Activated T-helper 1 cell treated with anti-CD3 and anti-CD28 coated beads, Interleukin-12 subunit alpha, Interleukin-12 subunit beta, Interleukin-2, Interleukin-4 antibody, amounts not matched to agents 30 ng/mL and 10 ng/mL and 1 ng/mL, durations not matched to agents 14 hours and 24 hours and 36 hours (primary cell): ENCODE results near the gene TEAD1. TPM values are rescaled to one million over a fixed set of nuclear protein-coding genes. Genes with fewer than 3 reads are reported as not detected.

ENCODE experiments used
- DNase-seq: peaks from one replicate; pipeline ENCODE4 v3.0.0; 2021; ENCODE audit warnings: low spot score
- H3K27ac Mint-ChIP-seq: one replicate; pipeline ENCODE4 v1.8.0; 2021; ENCODE audit warnings: mild to moderate bottlenecking, mixed read lengths
- H3K27me3 Mint-ChIP-seq: one replicate; pipeline ENCODE4 v1.8.0; 2022; ENCODE audit warnings: mild to moderate bottlenecking, moderate library complexity, mixed read lengths; ENCODE audit not compliant: insufficient read depth
- H3K36me3 Mint-ChIP-seq: one replicate; pipeline ENCODE4 v1.8.0; 2021; ENCODE audit warnings: low read depth, mixed read lengths
- H3K4me1 Mint-ChIP-seq: one replicate; pipeline ENCODE4 v1.8.0; 2021; ENCODE audit warnings: low read depth, mixed read lengths
- H3K4me3 Mint-ChIP-seq: one replicate; pipeline ENCODE4 v1.8.0; 2021; ENCODE audit warnings: mild to moderate bottlenecking, moderate library complexity, mixed read lengths
- H3K9me3 Mint-ChIP-seq: one replicate; pipeline ENCODE4 v1.8.0; 2021; ENCODE audit warnings: mixed read lengths
- intact Hi-C: fragments of 100-400 bp; cut with micrococcal nuclease; formaldehyde crosslinking; loops from one replicate; pipeline ENCODE4 v1.15.1; 2024
- total RNA-seq: library from RNA; stranded (reverse); gene quantifications from 2 replicates; pipeline ENCODE4 v1.2.3, GENCODE V29; 2022

The TEAD1 gene
- total RNA-seq, 1 donor from 2014 or later = 0.41 TPM

- intact Hi-C loops = loop anchor here (1.0 kb wide), 5 partner anchors 219 to 502 kb away; no protein-coding TSS in a partner anchor
- Mint-ChIP-seq H3K9me3 (no peaks in the 10 kb centered on the region), H3K4me3 (no peak overlapping the region), H3K27ac (no peak overlapping the region), H3K36me3 (no peaks in the 10 kb centered on the region), H3K4me1 (no peaks in the 10 kb centered on the region), H3K27me3 (peaks cover 15% of the 10 kb centered on the region)
- peak; percentile 21 for DNase-seq
Measured at GRCh38 chr11:12963792-12964536, 289.7 kb downstream of the TEAD1 start.

DNA sequence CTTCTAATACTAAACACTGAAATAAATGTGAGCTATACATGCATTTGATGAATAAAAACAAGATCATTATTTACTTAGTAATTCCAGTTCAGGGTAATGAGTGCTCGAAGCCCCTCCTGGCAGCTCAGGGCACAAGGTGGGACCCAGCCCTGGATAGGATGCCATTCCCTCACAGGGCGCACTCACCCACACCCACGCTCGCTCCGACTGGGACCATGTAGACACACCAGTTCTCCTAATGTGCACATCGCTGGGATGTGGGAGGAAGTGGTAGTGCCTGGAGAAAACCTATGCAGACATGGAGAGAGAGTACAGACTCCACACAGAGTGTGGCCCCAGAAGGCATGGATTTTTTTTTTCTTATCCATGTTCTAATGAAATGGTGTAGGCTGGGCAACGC, 290.4 kb downstream of the TEAD1 start:
- no peaks in the 10 kb centered on the region for H3K36me3 Mint-ChIP-seq
- intact Hi-C loops = loop anchor here (1.0 kb wide), 5 partner anchors 219 to 502 kb away; no protein-coding TSS in a partner anchor
- H3K4me3 Mint-ChIP-seq = no peak overlapping the region
- no peak for DNase-seq
- peaks cover 15% of the 10 kb centered on the region for H3K27me3 Mint-ChIP-seq
- H3K27ac Mint-ChIP-seq = no peak overlapping the region
- H3K4me1 Mint-ChIP-seq = no peaks in the 10 kb centered on the region
- no peaks in the 10 kb centered on the region for H3K9me3 Mint-ChIP-seq

DNA sequence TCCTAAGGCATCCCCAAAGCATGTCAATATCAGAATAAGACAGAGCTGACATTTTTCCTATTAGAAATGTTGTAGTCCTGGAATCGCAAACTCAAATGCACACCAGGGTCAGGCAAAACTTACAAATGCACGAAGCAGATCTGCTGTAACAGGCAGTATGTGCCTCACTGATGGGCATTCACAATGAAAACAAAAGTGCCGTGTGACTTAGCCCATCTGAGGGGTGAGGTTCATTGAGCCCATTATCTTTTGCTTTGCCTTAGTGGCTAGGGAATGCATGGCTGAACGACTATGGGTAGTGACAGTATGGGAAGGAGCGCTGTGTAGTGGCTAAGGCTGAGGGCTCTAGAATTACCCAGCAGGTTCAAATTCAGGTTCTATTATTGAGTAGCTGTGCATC, 291.8 kb downstream of the TEAD1 start:
- H3K27me3 Mint-ChIP-seq = peaks cover 15% of the 10 kb centered on the region
- H3K4me1 Mint-ChIP-seq = no peaks in the 10 kb centered on the region
- no peaks in the 10 kb centered on the region for H3K36me3 Mint-ChIP-seq
- no peak overlapping the region for H3K27ac Mint-ChIP-seq
- intact Hi-C loops = no loop called here
- H3K4me3 Mint-ChIP-seq = no peak overlapping the region
- no peak for DNase-seq
- no peaks in the 10 kb centered on the region for H3K9me3 Mint-ChIP-seq

DNA sequence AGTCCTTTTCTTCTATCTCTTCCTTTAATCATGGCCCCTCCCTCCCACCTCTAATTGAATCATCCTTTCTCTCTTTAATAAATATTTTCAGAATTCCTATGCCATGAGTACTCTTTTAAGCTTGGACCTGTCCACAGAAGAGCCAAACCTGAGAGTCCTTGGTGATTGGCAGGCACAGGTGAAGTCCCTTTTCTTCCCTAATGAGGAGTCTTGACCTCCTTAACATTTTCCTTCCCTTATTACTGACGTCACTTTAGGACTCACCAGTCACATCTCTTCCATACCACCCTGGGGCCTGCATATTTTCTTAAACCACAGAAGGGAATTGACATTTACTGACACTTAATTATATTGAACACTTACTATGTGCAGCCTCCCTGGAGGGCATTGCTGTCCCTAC, 293.9 kb downstream of the TEAD1 start:
- no peak for DNase-seq
- intact Hi-C loops = no loop called here
- no peak overlapping the region for H3K27ac Mint-ChIP-seq
- no peak overlapping the region for H3K4me3 Mint-ChIP-seq
- no peaks in the 10 kb centered on the region for H3K4me1 Mint-ChIP-seq
- H3K36me3 Mint-ChIP-seq = no peaks in the 10 kb centered on the region
- H3K9me3 Mint-ChIP-seq = no peaks in the 10 kb centered on the region
- peaks cover 13% of the 10 kb centered on the region for H3K27me3 Mint-ChIP-seq

GRCh38 chr11:12968826-12969225, 294.6 kb downstream of the TEAD1 start:
- H3K9me3 Mint-ChIP-seq = no peaks in the 10 kb centered on the region
- intact Hi-C loops = no loop called here

DNA sequence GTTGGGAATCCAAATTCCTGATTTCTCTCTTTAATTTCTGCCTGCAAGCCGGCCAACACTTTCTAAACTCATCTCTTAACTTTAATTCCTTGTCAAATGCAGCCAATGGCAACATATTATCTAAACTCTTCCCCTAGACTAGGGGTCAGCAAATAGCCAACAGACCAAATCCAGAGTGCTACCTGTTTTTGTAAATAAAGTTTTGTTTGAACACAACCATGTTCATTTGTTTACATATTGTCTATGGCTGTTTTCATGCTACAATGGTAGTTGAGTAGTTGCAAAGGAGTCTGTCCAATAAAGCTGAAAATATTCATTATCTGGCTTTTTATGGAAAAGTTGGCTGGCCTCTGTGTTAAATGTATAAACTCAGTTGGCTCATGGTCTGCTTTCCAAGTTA, 297.7 kb downstream of the TEAD1 start:
- peaks cover 6% of the 10 kb centered on the region for H3K27me3 Mint-ChIP-seq

More at GRCh38 chr11:12968826-12969225, 294.6 kb downstream of the TEAD1 start:
- H3K4me1 Mint-ChIP-seq = no peaks in the 10 kb centered on the region
- no peak for DNase-seq
- H3K27ac Mint-ChIP-seq = no peak overlapping the region
- H3K4me3 Mint-ChIP-seq = no peak overlapping the region
- peaks cover 11% of the 10 kb centered on the region for H3K27me3 Mint-ChIP-seq
- H3K36me3 Mint-ChIP-seq = no peaks in the 10 kb centered on the region

GRCh38 chr11:12973528-12974181, 299.4 kb downstream of the TEAD1 start:
- Mint-ChIP-seq H3K27me3 (peaks cover 3% of the 10 kb centered on the region), H3K9me3 (no peaks in the 10 kb centered on the region), H3K4me3 (no peak overlapping the region), H3K27ac (no peak overlapping the region), H3K4me1 (no peaks in the 10 kb centered on the region), H3K36me3 (no peaks in the 10 kb centered on the region)
- intact Hi-C loops = no loop called here
- no peak for DNase-seq

More for the DNA sequence above, 297.7 kb downstream of the TEAD1 start:
- Mint-ChIP-seq H3K36me3 (no peaks in the 10 kb centered on the region), H3K9me3 (no peaks in the 10 kb centered on the region), H3K4me1 (no peaks in the 10 kb centered on the region), H3K4me3 (no peak overlapping the region), H3K27ac (no peak overlapping the region)
- DNase-seq = no peak
- intact Hi-C loops = no loop called here

- no peaks in the 10 kb centered on the region for H3K4me1 Mint-ChIP-seq
- no peak overlapping the region for H3K27ac Mint-ChIP-seq
- no peaks in the 10 kb centered on the region for H3K36me3 Mint-ChIP-seq
- H3K9me3 Mint-ChIP-seq = no peaks in the 10 kb centered on the region
- intact Hi-C loops = no loop called here
- DNase-seq = no peak
- no peak overlapping the region for H3K4me3 Mint-ChIP-seq
- peaks cover 3% of the 10 kb centered on the region for H3K27me3 Mint-ChIP-seq
Measured at GRCh38 chr11:12975195-12975594, 301.0 kb downstream of the TEAD1 start.

GRCh38 chr11:12979928-12980689, 305.9 kb downstream of the TEAD1 start:
- DNase-seq = no peak
- no peaks in the 10 kb centered on the region for H3K4me1 Mint-ChIP-seq
- intact Hi-C loops = no loop called here
- H3K36me3 Mint-ChIP-seq = no peaks in the 10 kb centered on the region
- peaks cover 5% of the 10 kb centered on the region for H3K27me3 Mint-ChIP-seq
- H3K27ac Mint-ChIP-seq = no peak overlapping the region
- no peak overlapping the region for H3K4me3 Mint-ChIP-seq
- H3K9me3 Mint-ChIP-seq = no peaks in the 10 kb centered on the region

DNA sequence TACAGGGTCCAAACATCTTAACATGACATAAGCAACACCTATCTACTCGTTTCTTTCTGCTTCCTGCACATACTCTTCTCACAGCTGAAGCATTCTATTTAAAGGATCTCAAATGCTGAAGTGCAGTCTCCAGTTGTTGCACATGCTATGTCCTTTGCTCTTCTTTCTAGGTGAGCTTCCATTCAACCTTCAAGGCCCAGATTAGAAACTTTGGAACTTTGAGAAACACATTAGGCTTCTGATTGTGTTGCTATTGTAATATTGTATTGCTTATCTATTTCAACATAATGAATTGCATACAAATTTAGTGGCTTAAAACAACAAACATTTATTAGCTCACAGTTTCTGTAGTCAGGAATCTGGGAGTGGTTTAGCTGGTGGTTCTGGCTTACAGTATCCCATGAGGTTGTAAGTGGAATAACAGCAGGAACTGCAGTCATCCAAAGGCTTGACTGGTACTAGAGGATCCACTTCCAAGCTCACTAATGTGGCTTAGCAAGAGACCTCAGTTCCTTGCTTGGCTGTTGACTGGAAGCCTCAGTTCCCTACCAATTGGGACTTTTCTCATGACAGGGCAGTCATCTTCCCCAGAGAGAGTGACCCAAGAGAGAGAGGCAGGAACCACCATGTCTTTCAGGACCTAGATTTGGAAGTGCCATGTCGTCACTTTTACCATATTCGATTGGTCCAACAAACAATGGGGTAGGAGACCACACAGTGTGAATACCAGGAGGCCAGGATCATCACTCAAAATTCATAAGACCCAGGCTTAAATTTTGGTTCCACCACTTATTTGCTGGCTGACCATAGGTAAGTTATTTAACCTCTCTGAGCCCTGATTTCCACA, 307.7 kb downstream of the TEAD1 start:
- H3K4me3 Mint-ChIP-seq = no peak overlapping the region

DNA sequence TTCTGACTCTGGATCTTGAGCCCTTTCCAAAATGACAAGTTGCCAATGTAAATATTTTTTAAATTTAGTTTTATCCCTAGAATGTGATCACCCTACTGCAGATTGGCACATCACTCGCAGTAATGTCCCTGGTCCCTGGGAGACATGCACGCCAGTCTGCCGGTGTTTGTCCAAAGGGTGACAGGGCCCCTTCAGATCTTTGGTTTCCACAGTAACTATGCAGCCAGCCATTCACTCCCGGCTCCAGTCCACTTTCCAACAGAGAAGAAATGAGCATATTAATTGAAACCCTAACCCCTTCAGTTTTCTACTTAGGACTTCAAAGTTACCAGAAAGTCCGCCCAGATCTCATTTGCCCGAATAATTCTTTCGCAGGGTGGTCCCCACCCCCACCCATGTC, 309.1 kb downstream of the TEAD1 start:
- peaks cover 7% of the 10 kb centered on the region for H3K27me3 Mint-ChIP-seq
- H3K4me3 Mint-ChIP-seq = no peak overlapping the region
- H3K27ac Mint-ChIP-seq = no peak overlapping the region
- intact Hi-C loops = no loop called here
- no peaks in the 10 kb centered on the region for H3K36me3 Mint-ChIP-seq
- no peaks in the 10 kb centered on the region for H3K9me3 Mint-ChIP-seq
- no peak for DNase-seq
- H3K4me1 Mint-ChIP-seq = no peaks in the 10 kb centered on the region

More for the DNA sequence above, 307.7 kb downstream of the TEAD1 start:
- no peaks in the 10 kb centered on the region for H3K9me3 Mint-ChIP-seq
- DNase-seq = no peak
- intact Hi-C loops = no loop called here
- H3K4me1 Mint-ChIP-seq = no peaks in the 10 kb centered on the region
- no peak overlapping the region for H3K27ac Mint-ChIP-seq
- peaks cover 7% of the 10 kb centered on the region for H3K27me3 Mint-ChIP-seq
- H3K36me3 Mint-ChIP-seq = no peaks in the 10 kb centered on the region

DNA sequence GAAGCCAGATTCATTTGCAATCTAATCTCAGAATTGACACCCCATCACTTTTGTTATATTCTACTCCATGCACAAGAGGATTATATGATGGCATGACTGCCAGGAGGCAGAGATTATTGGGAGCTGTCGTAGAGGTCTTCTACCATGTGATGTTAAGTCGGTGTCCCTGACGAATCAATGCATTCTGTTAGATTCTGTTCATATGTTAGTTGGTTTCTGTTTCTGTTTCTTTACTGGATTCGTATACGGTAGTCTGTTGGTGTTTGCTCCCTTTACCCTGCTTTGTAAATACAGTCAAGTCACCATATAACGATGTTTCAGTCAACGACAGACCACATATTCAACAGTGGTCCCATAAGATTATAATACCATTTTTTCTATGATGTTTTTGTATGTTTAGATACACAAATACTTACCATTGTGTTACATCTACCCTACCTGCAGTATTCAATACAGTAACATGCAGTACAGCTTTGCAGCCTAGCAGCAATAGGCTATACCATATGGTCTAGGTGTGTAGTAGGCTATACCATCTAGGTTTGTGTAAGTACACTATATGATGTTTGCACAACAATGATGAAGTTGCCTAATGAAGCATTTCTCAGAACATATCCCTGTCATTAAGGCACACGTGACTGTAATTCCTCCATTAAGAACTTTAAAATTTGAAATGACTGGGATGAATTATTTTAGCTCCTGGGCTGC, 312.1 kb downstream of the TEAD1 start:
- H3K27ac Mint-ChIP-seq = no peak overlapping the region
- H3K4me1 Mint-ChIP-seq = no peaks in the 10 kb centered on the region
- H3K36me3 Mint-ChIP-seq = no peaks in the 10 kb centered on the region
- no peak overlapping the region for H3K4me3 Mint-ChIP-seq
- no peak for DNase-seq
- H3K9me3 Mint-ChIP-seq = no peaks in the 10 kb centered on the region
- H3K27me3 Mint-ChIP-seq = peaks cover 9% of the 10 kb centered on the region
- intact Hi-C loops = no loop called here
